ENCODE data around the gene KATNBL1.

DNA sequence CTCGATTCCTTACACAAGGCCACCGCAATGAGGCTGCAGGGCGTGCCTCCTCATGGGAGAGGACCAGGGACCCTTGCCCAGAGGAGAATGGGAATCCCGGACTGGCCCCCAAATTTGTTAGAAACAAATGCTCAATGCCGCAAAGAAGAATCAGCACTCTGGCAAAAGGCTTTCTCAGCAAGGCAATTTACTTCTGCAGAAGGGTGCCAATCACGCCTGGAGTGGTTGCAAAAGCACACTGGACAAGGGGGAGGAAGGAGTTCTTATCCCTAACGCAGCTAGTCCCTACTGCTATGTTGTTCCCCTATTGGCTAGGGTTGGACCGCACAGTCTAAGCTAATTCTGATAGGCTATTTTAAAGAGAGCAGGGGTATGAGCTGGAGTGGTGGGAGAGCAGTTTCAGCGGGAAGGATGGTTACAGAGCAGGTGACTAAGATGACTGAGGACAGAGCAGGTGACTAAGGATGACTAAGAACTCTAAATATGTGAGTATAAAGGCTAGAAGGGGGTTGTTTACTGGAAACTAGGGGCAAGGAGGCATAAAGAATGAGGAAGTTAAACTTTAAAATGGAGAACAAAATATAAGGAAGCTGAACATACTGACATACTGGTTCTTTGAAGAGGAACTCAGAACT is 48.5 kb downstream of the KATNBL1 start:
- TF ChIP-seq EZH2phosphoT487 (IDR thresholded peaks at IDR 0.05; ENCODE audit: unreplicated experiment) (no peak), STAT1 (IDR thresholded peaks at IDR 0.05; ENCODE audit: unreplicated experiment) (no peak), CREB1 (CRISPR knock-in tag; IDR thresholded peaks at IDR 0.05; ENCODE audit: low read depth) (no peak), ZNF114 (CRISPR knock-in tag; IDR thresholded peaks at IDR 0.05) (no peak), EZH2 (IDR thresholded peaks at IDR 0.05; ENCODE audit: low read depth, unreplicated experiment) (no peak), JUNB (IDR thresholded peaks at IDR 0.05; ENCODE audit: unreplicated experiment) (no peak), POLR2AphosphoS5 (IDR thresholded peaks at IDR 0.05; ENCODE audit: low read depth) (no peak), ZNF331 (CRISPR knock-in tag; IDR thresholded peaks at IDR 0.05; ENCODE audit: low read depth) (no peak), NANOG (IDR thresholded peaks at IDR 0.05; ENCODE audit: borderline replicate concordance) (no peak)
- TF ChIP-seq, protein P1, sequence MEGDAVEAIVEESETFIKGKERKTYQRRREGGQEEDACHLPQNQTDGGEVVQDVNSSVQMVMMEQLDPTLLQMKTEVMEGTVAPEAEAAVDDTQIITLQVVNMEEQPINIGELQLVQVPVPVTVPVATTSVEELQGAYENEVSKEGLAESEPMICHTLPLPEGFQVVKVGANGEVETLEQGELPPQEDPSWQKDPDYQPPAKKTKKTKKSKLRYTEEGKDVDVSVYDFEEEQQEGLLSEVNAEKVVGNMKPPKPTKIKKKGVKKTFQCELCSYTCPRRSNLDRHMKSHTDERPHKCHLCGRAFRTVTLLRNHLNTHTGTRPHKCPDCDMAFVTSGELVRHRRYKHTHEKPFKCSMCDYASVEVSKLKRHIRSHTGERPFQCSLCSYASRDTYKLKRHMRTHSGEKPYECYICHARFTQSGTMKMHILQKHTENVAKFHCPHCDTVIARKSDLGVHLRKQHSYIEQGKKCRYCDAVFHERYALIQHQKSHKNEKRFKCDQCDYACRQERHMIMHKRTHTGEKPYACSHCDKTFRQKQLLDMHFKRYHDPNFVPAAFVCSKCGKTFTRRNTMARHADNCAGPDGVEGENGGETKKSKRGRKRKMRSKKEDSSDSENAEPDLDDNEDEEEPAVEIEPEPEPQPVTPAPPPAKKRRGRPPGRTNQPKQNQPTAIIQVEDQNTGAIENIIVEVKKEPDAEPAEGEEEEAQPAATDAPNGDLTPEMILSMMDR (conservative IDR thresholded peaks at IDR 0.05; ENCODE audit: low read depth in 2 of 2), result no peak
- TF ChIP-seq, protein P2, sequence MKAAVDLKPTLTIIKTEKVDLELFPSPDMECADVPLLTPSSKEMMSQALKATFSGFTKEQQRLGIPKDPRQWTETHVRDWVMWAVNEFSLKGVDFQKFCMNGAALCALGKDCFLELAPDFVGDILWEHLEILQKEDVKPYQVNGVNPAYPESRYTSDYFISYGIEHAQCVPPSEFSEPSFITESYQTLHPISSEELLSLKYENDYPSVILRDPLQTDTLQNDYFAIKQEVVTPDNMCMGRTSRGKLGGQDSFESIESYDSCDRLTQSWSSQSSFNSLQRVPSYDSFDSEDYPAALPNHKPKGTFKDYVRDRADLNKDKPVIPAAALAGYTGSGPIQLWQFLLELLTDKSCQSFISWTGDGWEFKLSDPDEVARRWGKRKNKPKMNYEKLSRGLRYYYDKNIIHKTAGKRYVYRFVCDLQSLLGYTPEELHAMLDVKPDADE (IDR thresholded peaks at IDR 0.05), result no peak
- TF ChIP-seq, protein P3, sequence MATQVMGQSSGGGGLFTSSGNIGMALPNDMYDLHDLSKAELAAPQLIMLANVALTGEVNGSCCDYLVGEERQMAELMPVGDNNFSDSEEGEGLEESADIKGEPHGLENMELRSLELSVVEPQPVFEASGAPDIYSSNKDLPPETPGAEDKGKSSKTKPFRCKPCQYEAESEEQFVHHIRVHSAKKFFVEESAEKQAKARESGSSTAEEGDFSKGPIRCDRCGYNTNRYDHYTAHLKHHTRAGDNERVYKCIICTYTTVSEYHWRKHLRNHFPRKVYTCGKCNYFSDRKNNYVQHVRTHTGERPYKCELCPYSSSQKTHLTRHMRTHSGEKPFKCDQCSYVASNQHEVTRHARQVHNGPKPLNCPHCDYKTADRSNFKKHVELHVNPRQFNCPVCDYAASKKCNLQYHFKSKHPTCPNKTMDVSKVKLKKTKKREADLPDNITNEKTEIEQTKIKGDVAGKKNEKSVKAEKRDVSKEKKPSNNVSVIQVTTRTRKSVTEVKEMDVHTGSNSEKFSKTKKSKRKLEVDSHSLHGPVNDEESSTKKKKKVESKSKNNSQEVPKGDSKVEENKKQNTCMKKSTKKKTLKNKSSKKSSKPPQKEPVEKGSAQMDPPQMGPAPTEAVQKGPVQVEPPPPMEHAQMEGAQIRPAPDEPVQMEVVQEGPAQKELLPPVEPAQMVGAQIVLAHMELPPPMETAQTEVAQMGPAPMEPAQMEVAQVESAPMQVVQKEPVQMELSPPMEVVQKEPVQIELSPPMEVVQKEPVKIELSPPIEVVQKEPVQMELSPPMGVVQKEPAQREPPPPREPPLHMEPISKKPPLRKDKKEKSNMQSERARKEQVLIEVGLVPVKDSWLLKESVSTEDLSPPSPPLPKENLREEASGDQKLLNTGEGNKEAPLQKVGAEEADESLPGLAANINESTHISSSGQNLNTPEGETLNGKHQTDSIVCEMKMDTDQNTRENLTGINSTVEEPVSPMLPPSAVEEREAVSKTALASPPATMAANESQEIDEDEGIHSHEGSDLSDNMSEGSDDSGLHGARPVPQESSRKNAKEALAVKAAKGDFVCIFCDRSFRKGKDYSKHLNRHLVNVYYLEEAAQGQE (IDR thresholded peaks at IDR 0.05; ENCODE audit: unreplicated experiment), result no peak
- TF ChIP-seq, protein P4, sequence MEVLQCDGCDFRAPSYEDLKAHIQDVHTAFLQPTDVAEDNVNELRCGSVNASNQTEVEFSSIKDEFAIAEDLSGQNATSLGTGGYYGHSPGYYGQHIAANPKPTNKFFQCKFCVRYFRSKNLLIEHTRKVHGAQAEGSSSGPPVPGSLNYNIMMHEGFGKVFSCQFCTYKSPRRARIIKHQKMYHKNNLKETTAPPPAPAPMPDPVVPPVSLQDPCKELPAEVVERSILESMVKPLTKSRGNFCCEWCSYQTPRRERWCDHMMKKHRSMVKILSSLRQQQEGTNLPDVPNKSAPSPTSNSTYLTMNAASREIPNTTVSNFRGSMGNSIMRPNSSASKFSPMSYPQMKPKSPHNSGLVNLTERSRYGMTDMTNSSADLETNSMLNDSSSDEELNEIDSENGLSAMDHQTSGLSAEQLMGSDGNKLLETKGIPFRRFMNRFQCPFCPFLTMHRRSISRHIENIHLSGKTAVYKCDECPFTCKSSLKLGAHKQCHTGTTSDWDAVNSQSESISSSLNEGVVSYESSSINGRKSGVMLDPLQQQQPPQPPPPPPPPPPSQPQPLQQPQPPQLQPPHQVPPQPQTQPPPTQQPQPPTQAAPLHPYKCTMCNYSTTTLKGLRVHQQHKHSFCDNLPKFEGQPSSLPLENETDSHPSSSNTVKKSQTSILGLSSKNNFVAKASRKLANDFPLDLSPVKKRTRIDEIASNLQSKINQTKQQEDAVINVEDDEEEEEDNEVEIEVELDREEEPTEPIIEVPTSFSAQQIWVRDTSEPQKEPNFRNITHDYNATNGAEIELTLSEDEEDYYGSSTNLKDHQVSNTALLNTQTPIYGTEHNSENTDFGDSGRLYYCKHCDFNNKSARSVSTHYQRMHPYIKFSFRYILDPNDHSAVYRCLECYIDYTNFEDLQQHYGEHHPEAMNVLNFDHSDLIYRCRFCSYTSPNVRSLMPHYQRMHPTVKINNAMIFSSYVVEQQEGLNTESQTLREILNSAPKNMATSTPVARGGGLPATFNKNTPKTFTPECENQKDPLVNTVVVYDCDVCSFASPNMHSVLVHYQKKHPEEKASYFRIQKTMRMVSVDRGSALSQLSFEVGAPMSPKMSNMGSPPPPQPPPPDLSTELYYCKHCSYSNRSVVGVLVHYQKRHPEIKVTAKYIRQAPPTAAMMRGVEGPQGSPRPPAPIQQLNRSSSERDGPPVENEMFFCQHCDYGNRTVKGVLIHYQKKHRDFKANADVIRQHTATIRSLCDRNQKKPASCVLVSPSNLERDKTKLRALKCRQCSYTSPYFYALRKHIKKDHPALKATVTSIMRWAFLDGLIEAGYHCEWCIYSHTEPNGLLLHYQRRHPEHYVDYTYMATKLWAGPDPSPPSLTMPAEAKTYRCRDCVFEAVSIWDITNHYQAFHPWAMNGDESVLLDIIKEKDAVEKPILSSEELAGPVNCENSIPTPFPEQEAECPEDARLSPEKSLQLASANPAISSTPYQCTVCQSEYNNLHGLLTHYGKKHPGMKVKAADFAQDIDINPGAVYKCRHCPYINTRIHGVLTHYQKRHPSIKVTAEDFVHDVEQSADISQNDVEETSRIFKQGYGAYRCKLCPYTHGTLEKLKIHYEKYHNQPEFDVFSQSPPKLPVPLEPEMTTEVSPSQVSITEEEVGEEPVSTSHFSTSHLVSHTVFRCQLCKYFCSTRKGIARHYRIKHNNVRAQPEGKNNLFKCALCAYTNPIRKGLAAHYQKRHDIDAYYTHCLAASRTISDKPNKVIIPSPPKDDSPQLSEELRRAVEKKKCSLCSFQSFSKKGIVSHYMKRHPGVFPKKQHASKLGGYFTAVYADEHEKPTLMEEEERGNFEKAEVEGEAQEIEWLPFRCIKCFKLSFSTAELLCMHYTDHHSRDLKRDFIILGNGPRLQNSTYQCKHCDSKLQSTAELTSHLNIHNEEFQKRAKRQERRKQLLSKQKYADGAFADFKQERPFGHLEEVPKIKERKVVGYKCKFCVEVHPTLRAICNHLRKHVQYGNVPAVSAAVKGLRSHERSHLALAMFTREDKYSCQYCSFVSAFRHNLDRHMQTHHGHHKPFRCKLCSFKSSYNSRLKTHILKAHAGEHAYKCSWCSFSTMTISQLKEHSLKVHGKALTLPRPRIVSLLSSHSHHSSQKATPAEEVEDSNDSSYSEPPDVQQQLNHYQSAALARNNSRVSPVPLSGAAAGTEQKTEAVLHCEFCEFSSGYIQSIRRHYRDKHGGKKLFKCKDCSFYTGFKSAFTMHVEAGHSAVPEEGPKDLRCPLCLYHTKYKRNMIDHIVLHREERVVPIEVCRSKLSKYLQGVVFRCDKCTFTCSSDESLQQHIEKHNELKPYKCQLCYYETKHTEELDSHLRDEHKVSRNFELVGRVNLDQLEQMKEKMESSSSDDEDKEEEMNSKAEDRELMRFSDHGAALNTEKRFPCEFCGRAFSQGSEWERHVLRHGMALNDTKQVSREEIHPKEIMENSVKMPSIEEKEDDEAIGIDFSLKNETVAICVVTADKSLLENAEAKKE (CRISPR knock-in tag; IDR thresholded peaks at IDR 0.05), result no peak
